HG03108 (cell line): Measurements from ENCODE around the gene NGRN.
"Not testable (repeated sequence)": the region's sequence is repeated elsewhere in the genome, so short reads cannot be mapped to it uniquely, and the experiment has no call there.

ENCODE experiments used
- ATAC-seq: cut with Tn5 transposase; IDR thresholded peaks from one replicate; pipeline ENCODE4 v1.9.1; 2021; ENCODE audit warnings: moderate library complexity; ENCODE audit not compliant: unreplicated experiment

Gene NGRN

GRCh38 chr15:90234096-90234988 is 31.1 kb upstream of the NGRN start, which contains the start of gene GDPGP1:
Gene GDPGP1, plus strand, starts transcription at chr15:90234209. Its CDS starts 6,700 bp downstream, at chr15:90240909.
- ATAC-seq: peak; percentile 54

GRCh38 chr15:90239371-90239770 is 26.1 kb upstream of the NGRN start:
- ATAC-seq: no peak

- ATAC-seq: no peak
Measured at GRCh38 chr15:90240856-90241255, 24.6 kb upstream of the NGRN start.

- ATAC-seq: no peak
Measured at GRCh38 chr15:90241343-90242192, 23.9 kb upstream of the NGRN start.

GRCh38 chr15:90243943-90244639 is 21.4 kb upstream of the NGRN start:
- ATAC-seq: no peak

GRCh38 chr15:90248789-90249202 is 16.7 kb upstream of the NGRN start:
- ATAC-seq: no peak

GRCh38 chr15:90249203-90249863 is 16.1 kb upstream of the NGRN start, which contains the start of gene TTLL13:
Gene TTLL13, plus strand, starts transcription at chr15:90249556. Its CDS starts 1,075 bp downstream, at chr15:90250631.
- peak; percentile 69 for ATAC-seq

GRCh38 chr15:90257776-90258175 is 7.7 kb upstream of the NGRN start:
- ATAC-seq: no peak

- peak; percentile 69 for ATAC-seq
Measured at GRCh38 chr15:90259524-90259923, 5.9 kb upstream of the NGRN start.

- not testable (repeated sequence) for ATAC-seq
Measured at GRCh38 chr15:90260731-90261130, 4.7 kb upstream of the NGRN start.

- no peak for ATAC-seq
Measured at GRCh38 chr15:90261811-90262210, 3.7 kb upstream of the NGRN start.

GRCh38 chr15:90262426-90262825 is 3.0 kb upstream of the NGRN start:
- ATAC-seq: no peak

- ATAC-seq: no peak
Measured at GRCh38 chr15:90264671-90265070, 801 bp upstream of the NGRN start.

GRCh38 chr15:90266061-90266431 is 574 bp downstream of the NGRN start:
- peak; percentile 2 for ATAC-seq

GRCh38 chr15:90266485-90266884 is 1.0 kb downstream of the NGRN start:
- no peak for ATAC-seq

- ATAC-seq: no peak
Measured at GRCh38 chr15:90268415-90268814, 2.9 kb downstream of the NGRN start.

- no peak for ATAC-seq
Measured at GRCh38 chr15:90270502-90271150, 5.2 kb downstream of the NGRN start.

- no peak for ATAC-seq
Measured at GRCh38 chr15:90271459-90272166, 6.1 kb downstream of the NGRN start.

GRCh38 chr15:90278467-90278866 is 13.0 kb downstream of the NGRN start:
- ATAC-seq: not testable (repeated sequence)
